ENCODE data around the gene GALNT10.

The GALNT10 gene

DNA sequence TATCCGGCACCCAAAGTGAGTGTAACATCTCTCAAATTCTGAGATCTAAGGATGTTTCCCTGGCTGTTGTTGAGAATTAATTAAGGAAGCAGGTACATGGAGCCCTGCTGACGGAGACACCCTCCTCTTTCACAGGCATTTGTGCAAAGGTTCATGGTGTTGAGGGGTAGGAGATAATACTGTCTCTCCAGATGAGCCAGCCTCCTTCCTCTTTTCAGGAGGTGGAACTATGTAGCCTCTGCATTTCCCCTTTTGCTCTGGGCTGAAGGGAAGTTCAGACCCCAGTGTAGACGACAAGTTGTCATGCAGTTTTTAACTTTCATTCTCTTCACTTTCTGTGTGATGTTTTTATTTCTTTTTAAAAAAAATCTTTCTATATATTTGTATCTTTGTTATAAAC is 107.5 kb downstream of the GALNT10 start:
- DNase-seq: peak; percentile 56 to 57

DNA sequence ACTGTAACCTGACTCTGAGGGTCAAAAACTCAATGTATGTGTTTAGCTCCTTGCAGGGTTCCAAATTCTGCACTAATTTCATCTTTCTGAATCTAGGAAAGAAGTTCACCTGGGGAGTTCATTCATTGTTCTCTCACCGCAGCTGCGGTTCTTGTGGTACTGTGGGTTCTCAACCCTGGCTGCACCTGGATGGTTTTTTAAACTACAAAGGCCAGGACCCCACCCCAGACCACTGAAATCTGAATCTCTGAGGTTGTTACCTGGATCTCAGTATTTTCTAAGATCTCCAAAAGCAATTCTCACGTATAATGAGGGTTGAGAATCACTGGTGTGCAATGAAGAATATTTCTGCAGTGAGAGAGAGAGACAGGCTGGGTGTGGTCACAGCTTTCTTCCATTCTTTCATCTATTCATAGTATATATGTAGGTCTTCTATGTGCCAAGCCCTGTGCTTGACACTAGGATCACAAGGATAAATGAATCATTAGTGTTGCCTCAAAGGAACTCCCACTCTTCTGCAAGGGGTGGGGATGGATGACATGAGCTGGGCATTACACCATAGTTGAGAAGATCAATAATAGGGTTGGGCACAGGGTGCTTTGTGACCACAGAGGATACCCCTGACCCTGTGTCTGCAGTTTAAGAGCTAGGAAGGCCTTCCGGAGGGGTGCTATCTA is 109.8 kb downstream of the GALNT10 start:
- no peak for DNase-seq

DNA sequence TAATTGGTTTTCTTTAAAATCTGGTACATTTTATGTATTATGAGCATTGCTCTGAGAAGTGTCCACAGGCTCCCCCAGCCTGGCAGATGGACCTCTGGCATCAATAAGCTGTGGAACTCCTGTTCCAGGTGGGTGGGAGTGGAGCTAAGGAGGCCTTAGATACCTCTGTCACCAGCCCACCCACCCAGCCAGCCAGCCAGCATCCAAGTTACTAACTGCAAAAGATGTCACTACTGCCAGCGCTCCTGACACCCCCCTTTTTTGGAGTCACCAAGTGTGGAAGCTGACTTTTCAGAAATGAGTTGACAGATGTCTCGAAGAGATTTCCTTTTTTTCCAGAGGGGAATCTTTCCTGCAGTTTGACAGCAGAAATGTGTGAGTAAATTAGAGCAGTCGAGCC is 111.2 kb downstream of the GALNT10 start:
- DNase-seq: no peak

DNA sequence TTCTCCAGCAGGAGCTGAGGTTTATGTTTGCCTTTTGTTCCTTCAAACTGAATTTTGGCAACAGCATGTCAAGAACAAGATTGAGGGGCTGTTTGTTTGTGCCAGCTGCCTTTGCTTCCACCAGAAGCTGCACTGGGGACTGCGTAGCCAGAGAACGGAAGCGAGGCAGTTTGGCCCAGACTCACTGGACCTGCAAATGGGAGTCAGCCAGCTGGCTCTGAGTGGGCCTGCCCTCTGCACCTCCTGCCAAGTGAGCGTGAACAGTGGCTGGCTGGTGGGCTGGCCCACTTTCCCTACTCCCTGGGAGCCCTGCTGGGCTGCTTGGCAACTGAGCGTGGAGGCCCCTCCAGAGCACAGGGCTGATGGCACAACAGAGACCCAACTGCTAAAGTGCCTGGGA is 111.6 kb downstream of the GALNT10 start:
- DNase-seq: no peak

DNA sequence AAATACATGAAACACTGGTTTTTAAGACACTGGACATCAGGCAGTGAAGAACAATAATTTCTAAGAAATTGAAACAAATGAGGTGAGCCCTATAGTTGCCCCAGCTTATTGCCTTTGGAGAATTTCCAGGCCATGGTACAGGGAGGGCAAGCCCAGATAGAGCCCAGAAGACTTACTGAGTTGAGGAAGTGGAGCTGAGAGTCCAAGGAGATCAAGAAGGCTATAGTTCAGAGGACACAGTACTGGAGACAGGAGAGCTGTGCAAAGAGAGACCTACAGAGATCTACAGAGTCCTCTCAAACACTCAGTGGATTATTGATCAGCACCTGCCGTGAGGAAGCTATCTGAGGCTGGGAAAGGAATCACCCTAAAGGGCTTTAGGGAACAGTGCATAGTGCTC is 112.6 kb downstream of the GALNT10 start:
- no peak for DNase-seq

DNA sequence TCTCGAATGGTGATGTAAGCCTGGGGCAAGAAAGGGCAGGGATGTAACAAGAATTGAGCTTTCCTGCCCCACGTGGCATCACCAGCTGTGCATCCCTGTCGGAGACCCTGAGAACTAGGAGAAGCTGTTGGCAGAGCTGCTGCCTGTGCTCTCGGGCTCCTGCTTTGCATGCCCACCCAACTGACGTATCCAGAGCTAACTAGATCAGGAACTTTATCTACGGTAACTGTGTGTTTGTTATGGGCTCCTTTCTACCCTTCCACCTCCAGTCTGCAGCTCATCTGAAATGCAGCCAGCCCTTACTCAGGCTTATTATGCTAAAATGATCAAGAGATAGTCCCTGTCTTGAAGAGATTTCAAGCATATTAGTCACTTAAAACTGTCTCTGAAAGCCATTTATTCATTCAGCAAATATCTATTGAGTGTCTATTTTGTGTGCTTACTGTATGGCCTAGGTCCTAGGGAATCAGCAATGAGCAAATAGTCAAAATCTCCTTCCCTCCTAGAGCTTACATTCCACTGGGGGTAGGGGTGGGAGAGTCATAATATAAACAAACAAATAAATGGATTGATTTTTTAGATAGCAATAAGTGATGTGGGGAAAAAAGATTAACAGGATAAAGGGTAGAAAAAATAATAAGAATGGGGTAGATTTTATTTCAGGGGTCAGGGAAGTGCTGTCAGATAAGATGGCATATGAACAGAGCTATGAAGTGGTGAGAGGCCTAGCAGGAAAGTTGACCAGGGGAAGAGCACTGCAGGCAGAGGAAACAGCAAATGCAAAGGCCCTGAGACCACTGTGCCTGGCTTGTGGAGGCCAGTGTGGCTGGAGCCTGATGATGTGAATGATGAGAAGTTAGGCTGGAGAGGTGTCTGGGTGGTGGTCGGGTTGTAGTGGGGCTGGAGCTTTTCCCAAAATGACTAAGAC is 118.2 kb downstream of the GALNT10 start:
- no peak for DNase-seq

DNA sequence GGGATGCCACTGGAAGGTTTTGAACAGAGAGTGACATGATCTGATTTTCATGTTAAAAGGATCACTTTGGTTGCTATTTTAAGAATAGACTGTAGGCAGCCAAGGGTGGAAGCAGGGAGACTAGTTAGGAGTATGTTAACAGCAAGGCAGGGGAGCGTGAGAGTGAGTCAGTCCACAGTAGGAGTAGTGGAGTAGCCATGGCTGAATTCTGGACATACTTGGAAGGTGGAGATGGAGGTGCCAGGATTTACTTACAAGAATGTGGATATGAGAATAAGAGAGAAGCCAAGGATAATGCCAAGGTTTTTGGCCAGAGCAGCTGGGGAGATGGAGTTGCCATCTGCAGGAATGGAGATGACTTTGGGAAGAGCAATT is 118.8 kb downstream of the GALNT10 start:
- no peak for DNase-seq

DNA sequence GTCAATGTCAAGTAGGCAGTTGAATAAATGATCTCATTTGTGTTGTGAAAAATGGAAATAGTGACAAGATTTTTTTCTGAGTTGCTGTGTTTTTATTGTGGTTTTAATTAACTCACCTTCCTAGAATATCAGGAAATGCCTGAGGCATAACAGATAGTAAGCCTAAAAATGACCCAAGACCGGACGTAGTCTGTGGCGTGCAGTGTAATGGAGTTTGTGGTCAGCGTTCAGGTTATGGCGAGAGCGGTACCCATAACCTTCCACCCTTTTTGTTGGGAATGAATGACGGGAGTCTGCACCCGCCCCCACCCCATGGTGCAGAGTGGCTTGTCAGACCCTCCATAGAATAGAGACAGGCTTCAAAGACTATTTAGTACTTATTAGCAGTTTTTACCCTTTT is 119.3 kb downstream of the GALNT10 start:
- DNase-seq: no peak

DNA sequence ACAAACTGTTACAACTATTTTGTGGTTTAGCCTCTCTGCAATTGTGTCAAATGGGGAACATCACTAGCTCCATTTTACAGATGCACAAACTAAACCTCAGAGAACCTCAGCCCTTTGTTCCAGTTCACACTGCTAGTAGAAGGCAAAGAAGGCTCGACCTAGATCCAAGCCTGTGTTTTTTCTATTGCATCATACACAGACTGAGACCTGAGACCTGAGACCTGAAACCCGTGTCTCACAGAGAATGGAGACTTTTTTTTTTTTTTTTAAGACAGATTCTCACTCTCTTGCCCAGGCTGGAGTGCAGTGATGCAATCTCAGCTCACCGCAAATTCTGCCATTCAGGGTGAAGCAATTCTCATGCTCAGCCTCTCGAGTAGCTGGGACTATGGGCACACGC is 120.8 kb downstream of the GALNT10 start:
- DNase-seq: no peak

DNA sequence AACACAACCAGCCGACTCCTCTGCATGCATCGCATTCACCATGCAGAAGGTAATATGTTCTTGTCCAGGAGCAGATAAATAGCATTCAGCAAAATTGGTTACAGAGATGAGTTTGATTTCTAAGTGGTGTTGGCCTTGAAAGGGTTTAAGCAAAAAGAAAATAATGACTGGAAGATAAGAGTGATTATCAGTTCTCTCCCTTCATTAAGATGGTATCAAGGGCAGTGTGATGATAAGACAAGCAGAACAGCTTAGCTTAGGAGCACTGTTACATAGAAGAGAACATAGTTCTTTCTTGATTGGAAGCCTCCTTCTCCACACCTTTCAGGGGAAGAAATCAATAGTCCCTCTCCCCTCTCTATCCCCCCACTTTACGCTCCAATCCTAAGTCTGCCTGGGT is 121.5 kb downstream of the GALNT10 start:
- no peak for DNase-seq

DNA sequence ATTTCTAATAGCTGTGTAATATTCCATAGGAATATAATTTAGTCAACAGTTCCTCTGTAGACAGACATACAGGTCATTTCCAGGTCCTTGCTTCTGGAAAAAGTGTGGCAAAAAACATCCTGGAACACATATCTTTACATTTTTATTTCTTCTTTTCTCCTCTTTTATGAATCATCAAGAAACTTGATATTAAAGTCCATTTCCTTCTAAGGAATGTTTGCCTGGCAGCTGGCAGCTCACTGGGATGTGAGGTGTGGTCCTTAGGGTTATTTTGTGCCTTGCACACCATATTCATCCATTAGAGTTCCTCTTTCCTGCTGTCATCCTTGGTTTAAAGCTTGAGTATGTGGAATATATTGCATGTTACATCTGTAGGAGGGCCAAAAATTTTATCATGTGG is 122.0 kb downstream of the GALNT10 start:
- DNase-seq: no peak

DNA sequence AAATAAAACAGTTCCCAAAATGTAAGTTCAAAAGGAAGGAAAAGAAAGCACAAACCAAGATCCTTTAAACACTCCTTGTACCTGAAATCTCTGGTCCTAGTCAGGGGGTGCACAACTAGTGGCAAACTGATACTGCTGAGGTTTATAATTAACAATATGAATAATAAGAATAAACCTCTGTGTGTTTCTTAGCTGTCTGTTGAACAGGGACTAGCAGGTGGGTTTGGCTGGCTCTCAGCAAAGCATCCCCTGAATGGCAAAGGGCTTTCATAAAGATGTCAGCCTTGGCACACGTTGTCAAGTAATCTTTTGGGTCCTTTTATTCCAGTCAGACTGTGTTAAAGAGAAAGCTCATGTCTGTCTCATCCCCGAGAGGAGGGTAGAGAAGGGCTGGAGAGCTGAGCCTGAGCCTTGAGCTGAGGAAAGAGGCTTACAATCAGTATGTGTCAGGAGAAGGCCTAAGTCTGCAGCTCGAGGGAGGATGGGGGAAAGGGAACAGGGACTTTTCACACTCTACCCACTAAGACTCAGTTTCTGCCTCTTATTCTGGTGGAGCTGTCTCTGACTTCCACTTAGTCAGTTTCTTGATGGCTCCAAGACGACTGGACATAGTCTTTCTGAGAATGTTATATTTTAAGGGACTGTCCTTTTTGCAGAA is 123.0 kb downstream of the GALNT10 start:
- DNase-seq: no peak

DNA sequence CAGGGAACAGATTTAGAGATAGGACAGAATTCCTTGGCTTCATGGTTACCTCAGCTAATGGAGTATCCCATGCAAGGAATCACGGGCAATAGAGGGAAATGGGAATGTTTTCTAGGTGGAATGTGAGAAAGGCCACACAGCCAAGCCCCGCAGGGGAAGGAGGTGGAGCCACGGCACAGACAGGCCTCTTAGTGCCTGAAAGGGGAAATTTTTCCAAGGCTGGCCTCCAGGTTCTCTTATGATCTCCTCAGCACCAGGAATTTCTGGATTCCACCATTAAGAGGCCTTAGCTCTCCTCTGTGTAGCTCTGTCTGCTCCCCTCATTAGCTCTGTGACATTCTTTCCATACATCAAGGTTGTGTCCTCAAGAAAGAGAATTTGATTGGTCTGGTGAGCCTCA is 124.7 kb downstream of the GALNT10 start:
- no peak for DNase-seq

DNA sequence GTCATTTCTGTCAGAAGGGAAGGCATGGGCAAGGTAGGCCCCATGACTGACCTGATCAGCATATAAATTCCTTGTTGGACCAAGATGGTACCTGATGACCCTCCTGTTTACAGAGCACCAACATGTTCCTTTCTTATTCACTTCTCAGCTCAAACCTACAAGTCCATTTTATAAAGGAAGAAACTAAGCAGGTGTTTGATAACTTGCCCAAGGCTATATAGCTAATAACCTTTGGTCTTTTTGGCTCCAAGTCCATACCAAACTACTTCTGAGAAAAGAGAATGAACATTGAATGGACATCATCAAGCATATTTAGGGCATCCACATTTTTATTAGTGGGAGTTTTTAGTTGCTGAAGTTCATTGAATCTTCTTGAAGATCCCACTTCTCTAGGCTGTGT is 125.2 kb downstream of the GALNT10 start:
- DNase-seq: no peak

DNA sequence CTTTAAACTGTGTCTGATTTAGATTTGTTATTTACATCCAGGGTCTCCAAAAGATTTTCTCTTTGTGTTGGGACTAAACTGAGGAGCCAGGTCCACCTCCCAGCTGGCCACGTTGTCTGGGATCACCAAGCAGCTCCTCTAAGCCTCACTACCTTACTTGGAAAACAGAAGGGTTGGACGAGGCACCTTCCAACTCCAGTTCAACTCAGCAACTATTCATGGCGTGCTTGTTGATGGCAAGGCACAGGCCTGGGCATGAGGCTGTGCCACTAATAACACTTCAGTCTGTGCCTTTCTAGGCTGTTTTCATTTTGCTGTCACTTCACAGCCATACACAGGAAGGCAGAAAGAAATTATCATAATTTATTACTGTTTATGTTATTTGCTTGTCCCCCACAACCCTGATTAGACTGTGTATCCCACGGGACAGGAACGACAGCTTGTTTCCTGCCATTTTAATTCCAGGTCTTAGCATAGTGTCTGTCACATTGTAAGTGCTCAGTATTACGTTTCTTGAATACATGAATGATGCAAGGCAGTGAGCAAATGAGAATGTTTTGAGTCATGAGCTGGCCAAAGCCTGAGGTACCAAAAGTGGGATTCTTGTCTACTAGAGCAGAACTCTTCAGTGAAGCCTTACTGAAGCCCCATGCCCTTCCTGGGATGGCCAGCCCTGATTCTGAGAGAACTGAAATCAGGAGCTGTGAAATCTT is 125.8 kb downstream of the GALNT10 start:
- no peak for DNase-seq

DNA sequence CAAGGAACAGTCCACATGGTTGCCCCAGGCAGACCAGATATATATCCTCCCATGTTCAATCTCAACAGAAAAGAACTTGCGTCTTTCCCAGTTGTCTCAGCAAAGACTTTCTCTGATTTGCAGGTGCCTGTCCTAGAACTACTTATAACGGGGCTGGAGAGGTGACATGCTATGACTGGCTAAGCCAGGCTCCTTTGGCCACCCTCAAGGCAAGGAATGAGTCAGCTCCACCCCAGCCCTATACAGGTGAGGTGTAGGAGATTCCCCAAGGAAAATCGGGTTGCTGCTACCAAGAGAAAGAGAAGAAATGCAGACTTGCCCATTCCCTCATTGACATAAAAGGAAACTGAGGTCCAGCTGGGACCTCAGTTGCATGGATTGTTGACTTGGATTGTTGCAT is 127.4 kb downstream of the GALNT10 start:
- no peak for DNase-seq

DNA sequence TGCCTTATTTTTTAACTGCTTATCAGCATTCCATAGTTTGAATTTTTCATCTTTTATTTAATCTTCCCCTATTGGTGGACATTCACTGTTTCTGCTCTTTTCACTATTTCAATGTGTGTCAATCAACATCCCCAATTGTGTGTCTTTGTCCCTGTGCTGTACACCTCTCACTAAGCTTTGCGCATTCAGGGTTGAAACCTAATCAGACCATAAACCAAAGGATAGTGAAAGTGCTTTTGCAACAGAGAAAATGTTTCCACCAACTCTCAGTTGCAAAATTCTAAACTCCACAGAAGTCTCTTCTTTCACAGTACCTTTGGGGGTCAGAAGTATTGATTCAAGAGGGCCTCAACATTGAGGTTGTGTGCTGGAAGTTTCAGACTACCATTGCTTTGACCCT is 128.2 kb downstream of the GALNT10 start:
- no peak for DNase-seq

DNA sequence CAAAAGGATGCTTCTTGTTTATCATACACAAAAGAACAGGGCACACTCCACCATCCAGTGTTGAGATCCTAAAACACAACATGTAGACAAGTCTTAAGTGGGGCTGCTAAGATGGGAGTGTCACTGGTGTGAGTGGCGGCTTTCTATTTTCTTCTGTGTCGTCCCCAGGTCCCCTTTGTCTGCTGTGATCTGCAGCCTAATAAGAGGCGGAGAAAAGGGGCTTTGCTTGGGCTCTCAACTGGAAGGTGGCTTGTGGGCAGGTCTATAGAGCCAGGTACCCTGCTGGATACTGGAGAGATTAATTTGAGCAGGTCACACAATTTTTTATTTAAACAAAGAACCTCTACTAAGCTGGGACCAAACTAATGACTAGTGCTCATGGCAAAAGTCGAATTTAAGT is 129.2 kb downstream of the GALNT10 start:
- no peak for DNase-seq

DNA sequence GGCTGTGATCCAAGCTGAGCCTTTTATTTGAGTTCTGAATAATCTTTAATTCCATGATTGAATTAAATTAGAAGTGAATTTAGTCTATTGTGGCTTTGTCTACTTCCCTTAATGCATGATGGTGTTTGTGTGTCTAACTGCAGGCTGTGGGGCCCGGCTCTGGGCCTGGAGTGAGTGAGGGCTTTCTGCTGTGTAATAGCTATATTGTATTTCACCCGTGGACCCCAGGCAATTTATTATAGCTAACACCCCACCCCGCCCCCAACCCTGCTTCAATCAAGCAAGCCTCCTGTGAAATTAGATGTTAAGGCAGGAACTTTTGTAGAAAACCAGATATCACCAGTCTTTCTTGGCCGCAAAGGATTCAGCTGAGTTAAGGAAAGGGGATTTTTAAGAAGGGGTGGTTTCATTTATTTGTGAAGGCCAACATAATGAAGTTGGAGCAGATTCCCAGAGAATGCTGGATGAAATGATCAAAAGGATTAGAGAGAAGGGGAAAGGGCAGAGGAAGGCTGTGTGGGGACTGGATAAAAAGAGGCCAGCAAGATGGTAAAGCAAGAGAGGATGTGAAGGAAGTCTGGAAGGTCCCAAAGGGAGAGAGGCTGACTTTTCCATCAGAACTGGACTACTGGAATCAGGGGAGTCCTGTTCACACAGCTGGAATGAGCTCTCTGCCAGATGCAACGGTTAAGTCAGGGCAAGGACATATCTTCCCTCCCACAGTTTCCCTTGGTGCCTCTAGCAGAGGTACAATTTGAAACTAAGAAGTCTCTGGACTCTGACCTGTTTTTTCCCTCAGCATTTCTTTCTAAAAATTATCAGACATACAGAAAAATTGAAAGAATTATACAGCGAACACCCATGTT is 129.9 kb downstream of the GALNT10 start:
- DNase-seq: no peak

DNA sequence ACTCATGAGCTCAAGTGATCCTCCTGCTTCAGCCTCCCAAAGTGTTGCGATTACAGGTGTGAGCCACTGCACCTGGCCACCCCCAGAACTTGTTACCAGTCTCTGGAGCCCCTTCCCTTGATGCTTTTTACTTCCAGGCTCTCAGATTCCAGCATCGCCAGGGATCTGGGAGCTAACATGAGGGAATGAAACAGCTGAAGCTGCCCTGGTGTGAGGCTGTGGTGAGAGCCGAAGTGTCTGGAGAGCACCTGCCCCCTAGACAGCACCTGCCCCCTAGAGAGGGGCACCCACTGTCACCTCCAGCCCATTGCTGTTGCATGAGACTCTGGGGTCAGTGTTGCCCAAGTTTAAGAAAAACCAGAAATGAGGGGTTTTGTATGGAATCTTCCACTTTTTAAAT is 131.0 kb downstream of the GALNT10 start:
- DNase-seq: no peak

DNA sequence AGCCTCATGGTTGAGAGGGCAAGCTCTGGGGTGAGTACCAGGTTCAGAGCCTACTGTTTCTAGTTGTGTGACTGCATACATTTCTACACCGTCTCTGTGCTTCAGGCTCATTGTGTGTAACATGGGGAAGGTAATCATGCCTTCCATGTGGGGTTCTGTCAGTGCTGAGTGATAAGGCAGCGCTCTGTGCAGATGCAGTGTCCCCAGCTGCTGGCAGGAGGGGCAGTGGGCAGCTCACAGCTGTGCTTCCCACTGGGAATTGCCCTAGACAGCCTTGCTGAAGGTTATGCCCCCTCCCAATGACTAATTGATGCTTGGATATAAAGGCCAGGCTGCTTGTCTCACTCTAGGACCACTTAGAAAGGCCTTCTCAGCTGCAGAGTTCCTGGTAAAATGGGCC is 133.5 kb downstream of the GALNT10 start:
- DNase-seq: no peak

DNA sequence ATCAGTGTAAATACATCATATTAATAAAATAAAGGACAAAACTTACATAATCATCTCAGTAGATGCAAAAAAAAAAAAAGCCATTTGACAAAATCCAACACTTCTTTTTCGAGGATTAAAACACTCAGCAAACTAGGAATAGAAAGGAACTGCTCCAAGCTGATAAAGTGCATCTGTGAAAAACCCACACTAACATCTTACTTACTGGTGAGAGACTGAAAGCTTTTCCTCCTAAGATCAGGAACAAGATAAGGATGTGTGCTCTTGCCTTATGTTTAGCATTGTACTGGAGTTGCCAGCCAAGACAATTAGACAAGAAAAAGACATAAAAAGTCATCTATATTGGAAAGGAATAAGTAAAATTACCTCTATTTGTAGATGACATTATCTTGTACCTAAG is 135.0 kb downstream of the GALNT10 start:
- no peak for DNase-seq
